GM10248 (cell line): ENCODE data around the gene AVP.
"Not testable (repeated sequence)": the region's sequence is repeated elsewhere in the genome, so short reads cannot be mapped to it uniquely, and the experiment has no call there.

Experiments
- CTCF ChIA-PET: fragments of 300-600 bp; sonication (Branson Sonifier 250); formaldehyde crosslinking; extraction: SDS; loops from one replicate; lab custom pipeline; 2021; ENCODE audit warnings: antibody characterized with exemption; lab: Yijun Ruan, JAX
- POLR2A ChIA-PET: fragments of 350-650 bp; sonication (Branson Sonifier 250); formaldehyde crosslinking; extraction: SDS; loops from one replicate; lab custom pipeline; 2020; ENCODE audit warnings: antibody characterized with exemption; lab: Yijun Ruan, JAX
- DNase-seq: peaks from one replicate; pipeline ENCODE4 v3.0.0; 2012; ENCODE audit errors: extremely low spot score
- TF ChIP-seq, protein P1 (sequence below): IDR thresholded peaks from 2 replicates; pipeline ENCODE4 v1.5.1; 2012; ENCODE audit warnings: mild to moderate bottlenecking, low read depth; ENCODE audit errors: extremely low read depth, missing control alignments, control extremely low read depth

Gene AVP

GRCh38 chr20:3119044-3119443 lies 34.5 kb upstream of the AVP start:
- CTCF ChIA-PET = interaction anchor here (1.2 to 1.8 kb wide), 2 partner anchors 10 to 41 kb away, joined by 4 to 7 read pairs; partner anchors contain the start of genes FASTKD5 and UBOX5
- no peak for DNase-seq
- POLR2A ChIA-PET = no interaction called here
- TF ChIP-seq, protein P1, sequence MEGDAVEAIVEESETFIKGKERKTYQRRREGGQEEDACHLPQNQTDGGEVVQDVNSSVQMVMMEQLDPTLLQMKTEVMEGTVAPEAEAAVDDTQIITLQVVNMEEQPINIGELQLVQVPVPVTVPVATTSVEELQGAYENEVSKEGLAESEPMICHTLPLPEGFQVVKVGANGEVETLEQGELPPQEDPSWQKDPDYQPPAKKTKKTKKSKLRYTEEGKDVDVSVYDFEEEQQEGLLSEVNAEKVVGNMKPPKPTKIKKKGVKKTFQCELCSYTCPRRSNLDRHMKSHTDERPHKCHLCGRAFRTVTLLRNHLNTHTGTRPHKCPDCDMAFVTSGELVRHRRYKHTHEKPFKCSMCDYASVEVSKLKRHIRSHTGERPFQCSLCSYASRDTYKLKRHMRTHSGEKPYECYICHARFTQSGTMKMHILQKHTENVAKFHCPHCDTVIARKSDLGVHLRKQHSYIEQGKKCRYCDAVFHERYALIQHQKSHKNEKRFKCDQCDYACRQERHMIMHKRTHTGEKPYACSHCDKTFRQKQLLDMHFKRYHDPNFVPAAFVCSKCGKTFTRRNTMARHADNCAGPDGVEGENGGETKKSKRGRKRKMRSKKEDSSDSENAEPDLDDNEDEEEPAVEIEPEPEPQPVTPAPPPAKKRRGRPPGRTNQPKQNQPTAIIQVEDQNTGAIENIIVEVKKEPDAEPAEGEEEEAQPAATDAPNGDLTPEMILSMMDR = no peak

- DNase-seq, POLR2A ChIA-PET: not testable (repeated sequence)
- TF ChIP-seq, protein P1 = peak; percentile 64
- CTCF ChIA-PET = interaction anchor here (0.9 to 5.6 kb wide), 6 partner anchors 11 to 198 kb away, joined by 3 to 23 read pairs (median 4); partner anchors contain the start of genes FASTKD5 and UBOX5
Observed at GRCh38 chr20:3117839-3118379, 33.4 kb upstream of the AVP start.

GRCh38 chr20:3116341-3116740 lies 31.8 kb upstream of the AVP start:
- CTCF ChIA-PET = interaction anchor here (1.1 to 5.6 kb wide), 8 partner anchors 13 to 76 kb away, joined by 3 to 23 read pairs (median 4); no protein-coding TSS in a partner anchor
- POLR2A ChIA-PET = no interaction called here

GRCh38 chr20:3115190-3116107 lies 30.9 kb upstream of the AVP start:
- ChIA-PET POLR2A (no interaction called here), CTCF (interaction anchor here (0.6 to 5.6 kb wide), 14 partner anchors 10 to 80 kb away, joined by 3 to 23 read pairs (median 4); no protein-coding TSS in a partner anchor)
- peak; percentile 82 for DNase-seq
- TF ChIP-seq, protein P1 = peak; percentile 60

More at GRCh38 chr20:3116341-3116740, 31.8 kb upstream of the AVP start:
- TF ChIP-seq, protein P1 = no peak
- no peak for DNase-seq

- ChIA-PET CTCF (interaction anchor here (5.6 kb wide), 1 partner anchor 59 kb away, joined by 23 read pairs; no protein-coding TSS in a partner anchor), POLR2A (no interaction called here)
- TF ChIP-seq, protein P1 = no peak
- no peak for DNase-seq
Observed at GRCh38 chr20:3111995-3112394, 27.5 kb upstream of the AVP start.

DNA sequence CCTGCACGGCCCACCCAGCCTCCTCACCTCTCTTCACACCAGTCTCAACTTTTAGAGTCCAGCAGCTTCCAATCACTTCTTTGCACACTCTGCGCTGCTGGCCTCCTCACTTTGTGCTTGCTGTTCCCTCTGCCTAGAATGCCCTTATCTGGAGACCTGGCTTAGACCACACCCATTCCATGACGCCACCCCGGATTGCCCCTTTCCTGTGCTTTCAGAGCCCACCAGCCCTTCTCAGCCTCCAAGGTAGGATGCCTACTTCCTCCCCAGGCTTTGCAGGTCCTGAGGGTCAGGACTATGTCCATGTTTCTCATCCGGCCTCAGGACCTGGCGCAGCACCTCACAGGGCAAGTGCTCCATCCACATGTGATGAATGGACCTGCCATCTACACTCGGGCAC lies 27.0 kb upstream of the AVP start:
- ChIA-PET CTCF (no interaction called here), POLR2A (no interaction called here)
- DNase-seq = no peak
- TF ChIP-seq, protein P1 = no peak
